Measurements from ENCODE around the gene ZMYND15.

DNA sequence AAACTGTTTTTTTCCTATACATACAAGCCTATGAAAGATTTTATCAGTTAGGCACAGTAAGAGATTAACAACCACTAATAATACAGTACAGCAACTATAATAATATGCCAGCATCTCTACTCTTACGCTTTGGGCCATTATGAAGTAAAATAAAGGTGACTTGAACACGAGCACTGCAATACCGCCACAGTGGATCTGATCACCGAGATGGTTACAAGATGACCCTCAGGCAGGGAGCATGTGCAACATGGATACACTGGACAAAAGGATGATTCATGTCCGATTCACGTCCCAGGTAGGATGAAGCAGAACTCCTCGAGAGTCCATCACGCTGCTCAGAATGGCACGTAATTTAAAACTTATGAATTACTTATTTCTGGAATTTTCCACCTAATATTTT, 46.2 kb upstream of the ZMYND15 start:
- TF ChIP-seq, protein P1, sequence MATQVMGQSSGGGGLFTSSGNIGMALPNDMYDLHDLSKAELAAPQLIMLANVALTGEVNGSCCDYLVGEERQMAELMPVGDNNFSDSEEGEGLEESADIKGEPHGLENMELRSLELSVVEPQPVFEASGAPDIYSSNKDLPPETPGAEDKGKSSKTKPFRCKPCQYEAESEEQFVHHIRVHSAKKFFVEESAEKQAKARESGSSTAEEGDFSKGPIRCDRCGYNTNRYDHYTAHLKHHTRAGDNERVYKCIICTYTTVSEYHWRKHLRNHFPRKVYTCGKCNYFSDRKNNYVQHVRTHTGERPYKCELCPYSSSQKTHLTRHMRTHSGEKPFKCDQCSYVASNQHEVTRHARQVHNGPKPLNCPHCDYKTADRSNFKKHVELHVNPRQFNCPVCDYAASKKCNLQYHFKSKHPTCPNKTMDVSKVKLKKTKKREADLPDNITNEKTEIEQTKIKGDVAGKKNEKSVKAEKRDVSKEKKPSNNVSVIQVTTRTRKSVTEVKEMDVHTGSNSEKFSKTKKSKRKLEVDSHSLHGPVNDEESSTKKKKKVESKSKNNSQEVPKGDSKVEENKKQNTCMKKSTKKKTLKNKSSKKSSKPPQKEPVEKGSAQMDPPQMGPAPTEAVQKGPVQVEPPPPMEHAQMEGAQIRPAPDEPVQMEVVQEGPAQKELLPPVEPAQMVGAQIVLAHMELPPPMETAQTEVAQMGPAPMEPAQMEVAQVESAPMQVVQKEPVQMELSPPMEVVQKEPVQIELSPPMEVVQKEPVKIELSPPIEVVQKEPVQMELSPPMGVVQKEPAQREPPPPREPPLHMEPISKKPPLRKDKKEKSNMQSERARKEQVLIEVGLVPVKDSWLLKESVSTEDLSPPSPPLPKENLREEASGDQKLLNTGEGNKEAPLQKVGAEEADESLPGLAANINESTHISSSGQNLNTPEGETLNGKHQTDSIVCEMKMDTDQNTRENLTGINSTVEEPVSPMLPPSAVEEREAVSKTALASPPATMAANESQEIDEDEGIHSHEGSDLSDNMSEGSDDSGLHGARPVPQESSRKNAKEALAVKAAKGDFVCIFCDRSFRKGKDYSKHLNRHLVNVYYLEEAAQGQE (IDR thresholded peaks at IDR 0.05; ENCODE audit: insufficient replicate concordance, low read depth): no peak
- TF ChIP-seq, protein P2, sequence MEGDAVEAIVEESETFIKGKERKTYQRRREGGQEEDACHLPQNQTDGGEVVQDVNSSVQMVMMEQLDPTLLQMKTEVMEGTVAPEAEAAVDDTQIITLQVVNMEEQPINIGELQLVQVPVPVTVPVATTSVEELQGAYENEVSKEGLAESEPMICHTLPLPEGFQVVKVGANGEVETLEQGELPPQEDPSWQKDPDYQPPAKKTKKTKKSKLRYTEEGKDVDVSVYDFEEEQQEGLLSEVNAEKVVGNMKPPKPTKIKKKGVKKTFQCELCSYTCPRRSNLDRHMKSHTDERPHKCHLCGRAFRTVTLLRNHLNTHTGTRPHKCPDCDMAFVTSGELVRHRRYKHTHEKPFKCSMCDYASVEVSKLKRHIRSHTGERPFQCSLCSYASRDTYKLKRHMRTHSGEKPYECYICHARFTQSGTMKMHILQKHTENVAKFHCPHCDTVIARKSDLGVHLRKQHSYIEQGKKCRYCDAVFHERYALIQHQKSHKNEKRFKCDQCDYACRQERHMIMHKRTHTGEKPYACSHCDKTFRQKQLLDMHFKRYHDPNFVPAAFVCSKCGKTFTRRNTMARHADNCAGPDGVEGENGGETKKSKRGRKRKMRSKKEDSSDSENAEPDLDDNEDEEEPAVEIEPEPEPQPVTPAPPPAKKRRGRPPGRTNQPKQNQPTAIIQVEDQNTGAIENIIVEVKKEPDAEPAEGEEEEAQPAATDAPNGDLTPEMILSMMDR (IDR thresholded peaks at IDR 0.05; ENCODE audit: insufficient read depth, low read length): no peak
- TF ChIP-seq POLR2AphosphoS5 (IDR thresholded peaks at IDR 0.05; ENCODE audit: low read depth): no peak
